Endothelial cell of umbilical vein (primary cell): Measurements from ENCODE around the gene ARHGAP28. TPM values are rescaled to one million over a fixed set of nuclear protein-coding genes. Genes with fewer than 3 reads are reported as not detected.

Experiments used
- BruUV-seq: library from RNA; stranded (reverse); fragments of 400-500 nt; replicated peaks from 2 replicates; lab custom pipeline; 2021; lab: Mats Ljungman, UMichigan
- CTCF ChIA-PET: fragments of 300-600, 350-600 bp; sonication (Branson Sonifier 250); formaldehyde crosslinking; loops from one replicate; lab custom pipeline; 2021; ENCODE audit warnings: antibody characterized with exemption, inconsistent platforms; lab: Charles Lee
- POLR2A ChIA-PET: fragments of 300-600, 350-600 bp; sonication (Branson Sonifier 250); formaldehyde crosslinking; loops from one replicate; lab custom pipeline; 2021; ENCODE audit warnings: antibody characterized with exemption, inconsistent platforms; lab: Charles Lee
- DNase-seq: peaks from one replicate; pipeline ENCODE4 v3.0.0-alpha.2; 2011; ENCODE audit warnings: low read depth, low spot score
- FAIRE-seq: peaks from 2 replicates; lab custom pipeline; 2011; peaks lifted over from hg19 to GRCh38; lab: Jason Lieb, UNC
- H2AFZ ChIP-seq: 2 replicates; pipeline ENCODE4 v1.6.0; 2012; ENCODE audit warnings: low read depth, low read length, control low read depth, inconsistent platforms
- H3K27ac ChIP-seq: 2 replicates; pipeline ENCODE4 v1.5.1; 2011; ENCODE audit warnings: low read depth, mild to moderate bottlenecking, control low read depth, low read length, moderate library complexity; ENCODE audit not compliant: insufficient read depth
- H3K27me3 ChIP-seq, 2 experiments: 2 replicates each; pipeline versions ENCODE4 v1.6.0 to v1.6.1; 2011; ENCODE audit warnings: low read length in 2 of 2, mixed read lengths in 1 of 2; ENCODE audit not compliant: control insufficient read depth in 2 of 2, insufficient read depth in 2 of 2
- H3K36me3 ChIP-seq, 2 experiments: 2 replicates in 1 of 2; 3 replicates in 1 of 2; pipeline ENCODE4 v1.5.1; 2011; ENCODE audit warnings: low read length in 2 of 2, mild to moderate bottlenecking in 1 of 2, moderate library complexity in 1 of 2; ENCODE audit not compliant: control insufficient read depth in 2 of 2, insufficient read depth in 2 of 2; ENCODE audit errors: extremely low read depth in 1 of 2
- H3K4me1 ChIP-seq: 3 replicates; pipeline ENCODE4 v1.5.1; 2011; ENCODE audit warnings: mild to moderate bottlenecking, low read length; ENCODE audit not compliant: control insufficient read depth, insufficient read depth; ENCODE audit errors: extremely low read depth
- H3K4me2 ChIP-seq: 2 replicates; pipeline ENCODE4 v1.6.1; 2011; ENCODE audit warnings: low read length, control low read depth, mixed read lengths; ENCODE audit not compliant: insufficient read depth
- H3K4me3 ChIP-seq, 3 experiments: fragments of 200-600 bp in 1 of 3; sonication (generic), shearing (Covaris generic) in 1 of 3; replicated peaks in 1 of 3; 2 replicates each; pipeline ENCODE4 v1.5.1; 2011 to 2016; ENCODE audit warnings: control low read depth in 3 of 3, low read length in 3 of 3, mild to moderate bottlenecking in 2 of 3, inconsistent platforms in 1 of 3, low read depth in 1 of 3, moderate library complexity in 1 of 3; ENCODE audit not compliant: insufficient read depth in 1 of 3
- H3K79me2 ChIP-seq: 2 replicates; pipeline ENCODE4 v1.6.0; 2012; ENCODE audit warnings: low read length, inconsistent platforms; ENCODE audit not compliant: control insufficient read depth, insufficient read depth
- H3K9ac ChIP-seq: replicated peaks from 2 replicates; pipeline ENCODE3; 2011; ENCODE audit warnings: low read length, control low read depth; ENCODE audit not compliant: insufficient read depth; ENCODE audit errors: extremely low read depth
- H3K9me1 ChIP-seq: replicated peaks from 3 replicates; pipeline ENCODE4 v1.6.0; 2011; ENCODE audit warnings: mild to moderate bottlenecking, low read length; ENCODE audit not compliant: control insufficient read depth, insufficient read depth; ENCODE audit errors: extremely low read depth
- H3K9me3 ChIP-seq: replicated peaks from 2 replicates; pipeline ENCODE4 v1.5.1; 2012; ENCODE audit warnings: low read length, inconsistent platforms; ENCODE audit not compliant: control insufficient read depth, insufficient read depth
- H4K20me1 ChIP-seq: replicated peaks from 2 replicates; pipeline ENCODE3; 2011; ENCODE audit warnings: mild to moderate bottlenecking, low read length; ENCODE audit not compliant: control insufficient read depth, insufficient read depth; ENCODE audit errors: extremely low read depth
- CTCF ChIP-seq, 2 donors: IDR thresholded peaks; 1 replicate in 1 of 2; 2 replicates in 1 of 2; pipeline ENCODE4 v1.5.1; 2011; ENCODE audit warnings: low read length in 2 of 2, mild to moderate bottlenecking in 2 of 2, moderate library complexity in 2 of 2, control low read depth in 1 of 2, inconsistent platforms in 1 of 2, low read depth in 1 of 2; ENCODE audit not compliant: insufficient read depth in 1 of 2; ENCODE audit errors: extremely low read depth in 1 of 2
- EZH2 ChIP-seq: IDR thresholded peaks from 2 replicates; pipeline ENCODE4 v1.6.1; 2012; ENCODE audit warnings: borderline replicate concordance, low read depth, mild to moderate bottlenecking, moderate library complexity, low read length, inconsistent platforms; ENCODE audit not compliant: severe bottlenecking
- FOS ChIP-seq: IDR thresholded peaks from 2 replicates; pipeline ENCODE4 v1.6.1; 2011; ENCODE audit warnings: mild to moderate bottlenecking, low read length, moderate library complexity, borderline replicate concordance; ENCODE audit not compliant: insufficient read depth
- GATA2 ChIP-seq: IDR thresholded peaks from 2 replicates; pipeline ENCODE4 v1.7.0; 2011; ENCODE audit warnings: low read depth, mild to moderate bottlenecking, moderate library complexity, mixed read lengths, low read length; ENCODE audit not compliant: insufficient read length, insufficient read depth
- JUN ChIP-seq: IDR thresholded peaks from 2 replicates; pipeline ENCODE4 v1.6.1; 2011; ENCODE audit warnings: borderline replicate concordance, low read depth; ENCODE audit not compliant: insufficient read length, insufficient read depth
- MAX ChIP-seq: IDR thresholded peaks from 2 replicates; pipeline ENCODE4 v1.6.1; 2011; ENCODE audit not compliant: insufficient read depth, insufficient read length
- MYC ChIP-seq: IDR thresholded peaks from one replicate; pipeline ENCODE4 v1.6.1; 2011; ENCODE audit warnings: mild to moderate bottlenecking, low read depth, low read length
- POLR2A ChIP-seq: IDR thresholded peaks from 2 replicates; pipeline ENCODE4 v1.6.1; 2012; ENCODE audit warnings: low read depth, mild to moderate bottlenecking, control low read depth, low read length
- POLR2AphosphoS5 ChIP-seq: IDR thresholded peaks from 2 replicates; pipeline ENCODE4 v1.6.1; 2012; ENCODE audit warnings: low read depth, mild to moderate bottlenecking, control low read depth, low read length, moderate library complexity; ENCODE audit not compliant: insufficient read depth
- dilution Hi-C: fragments of 300-500 bp; cut with MboI; formaldehyde crosslinking; loops from one replicate; pipeline ENCODE4 v1.15.0; 2019; ENCODE audit warnings: low sequenced_read_pairs; ENCODE audit not compliant: extremely low pct_ligation_motif_present
- intact Hi-C: fragments of 100-400 bp; cut with micrococcal nuclease; formaldehyde crosslinking; loops from one replicate; pipeline ENCODE4 v1.10.0; 2022
- polyA plus RNA-seq, 4 experiments: library from polyadenylated mRNA; depleted of rRNA in 3 of 4; stranded (reverse) in 3 of 4; unstranded in 1 of 4; fragments of >200 nt; gene quantifications; 2 replicates each; pipeline versions ENCODE4 v1.2.1 to v1.2.3, GENCODE V29; 2011 to 2012; ENCODE audit warnings: missing spikeins in 1 of 4
- total RNA-seq: library from RNA; stranded (reverse); gene quantifications from 2 replicates; pipeline ENCODE4 v1.2.3, GENCODE V29; 2021

The ARHGAP28 gene
- total and polyA plus RNA-seq, 2 donors (not counting 3 experiments of a cell fraction or from before 2014, with no cell fraction given): 3.8 to 23.4 TPM

GRCh38 chr18:6879508-6880195 lies 150.1 kb downstream of the ARHGAP28 start:
- no peaks in the 10 kb centered on the region for H3K36me3 ChIP-seq
- no peaks in the 10 kb centered on the region for H3K4me1 ChIP-seq
- no peaks in the 10 kb centered on the region for H3K9me3 ChIP-seq
- no peak overlapping the region for H3K4me2 ChIP-seq
- TF ChIP-seq GATA2 (no peak), JUN (no peak), MAX (no peak), EZH2 (no peak), MYC (no peak), POLR2AphosphoS5 (no peak), CTCF (IDR thresholded peaks at IDR 0.05; ENCODE audit: extremely low read depth in 1 of 2, insufficient read depth in 1 of 2, low read depth in 1 of 2, low read length in 2 of 2) (no peak), POLR2A (no peak), FOS (no peak)
- POLR2A ChIA-PET: no interaction called here
- H3K79me2 ChIP-seq: no peaks in the 10 kb centered on the region
- intact Hi-C loops (no loop called here), dilution Hi-C loops (loop anchor here (25.0 kb wide), 1 partner anchor 342 kb away; no protein-coding TSS in a partner anchor)
- no peaks in the 10 kb centered on the region for H3K27me3 ChIP-seq
- no peak overlapping the region for H3K9ac ChIP-seq
- no peaks in the 10 kb centered on the region for H4K20me1 ChIP-seq
- FAIRE-seq (no peak), DNase-seq (no peak)
- no TSS peak for BruUV-seq
- no peak overlapping the region for H3K4me3 ChIP-seq
- CTCF ChIA-PET: no interaction called here
- no peak overlapping the region for H2AFZ ChIP-seq
- no peak overlapping the region for H3K27ac ChIP-seq
- no peaks in the 10 kb centered on the region for H3K9me1 ChIP-seq
